Activated B cell treated with CpG ODN at 0.5 μM for 24 hours (primary cell): ENCODE measurements around the gene SLCO1B1. TPM values are rescaled to one million over a fixed set of nuclear protein-coding genes. Genes with fewer than 3 reads are reported as not detected.

Source experiments
- ATAC-seq: fragments of 200-7000 bp; cut with Tn5 transposase; one replicate; pipeline ENCODE4 v1.10.0; 2021; ENCODE audit warnings: low read depth, mild to moderate bottlenecking, moderate library complexity
- CTCF ChIA-PET: fragments of 350-600 bp; sonication (Branson Sonifier 250); formaldehyde crosslinking; loops from one replicate; lab custom pipeline; 2021; ENCODE audit warnings: antibody characterized with exemption; lab: Charles Lee
- POLR2A ChIA-PET: fragments of 350-600 bp; sonication (Branson Sonifier 250); formaldehyde crosslinking; loops from one replicate; lab custom pipeline; 2021; ENCODE audit warnings: antibody characterized with exemption; lab: Charles Lee
- DNase-seq: peaks from one replicate; pipeline ENCODE4 v3.0.0; 2022
- H3K27ac Mint-ChIP-seq: one replicate; pipeline ENCODE4 v1.8.0; 2020; ENCODE audit warnings: mixed read lengths
- H3K27me3 Mint-ChIP-seq: one replicate; pipeline ENCODE4 v1.8.0; 2021; ENCODE audit warnings: mixed read lengths
- H3K36me3 Mint-ChIP-seq: one replicate; pipeline ENCODE4 v1.8.0; 2021; ENCODE audit warnings: low read depth, mixed read lengths
- H3K4me1 Mint-ChIP-seq: one replicate; pipeline ENCODE4 v1.8.0; 2021; ENCODE audit warnings: mixed read lengths
- H3K4me3 Mint-ChIP-seq: one replicate; pipeline ENCODE4 v1.8.0; 2020; ENCODE audit warnings: mild to moderate bottlenecking, mixed read lengths
- H3K9me3 Mint-ChIP-seq: one replicate; pipeline ENCODE4 v1.8.0; 2020; ENCODE audit warnings: mixed read lengths
- intact Hi-C: fragments of 100-400 bp; cut with micrococcal nuclease; formaldehyde crosslinking; loops from one replicate; pipeline ENCODE4 v1.15.1; 2024
- total RNA-seq: library from RNA; stranded (reverse); gene quantifications from 2 replicates; pipeline ENCODE4 v1.2.3, GENCODE V29; 2022
- TF ChIP-seq, protein P1 (sequence below): fragments of 200-600 bp; IDR thresholded peaks from one replicate; pipeline ENCODE4 v1.8.0; 2022; ENCODE audit warnings: antibody characterized with exemption, mild to moderate bottlenecking

Gene SLCO1B1
- total RNA-seq, 1 donor from 2014 or later, result not detected

DNA sequence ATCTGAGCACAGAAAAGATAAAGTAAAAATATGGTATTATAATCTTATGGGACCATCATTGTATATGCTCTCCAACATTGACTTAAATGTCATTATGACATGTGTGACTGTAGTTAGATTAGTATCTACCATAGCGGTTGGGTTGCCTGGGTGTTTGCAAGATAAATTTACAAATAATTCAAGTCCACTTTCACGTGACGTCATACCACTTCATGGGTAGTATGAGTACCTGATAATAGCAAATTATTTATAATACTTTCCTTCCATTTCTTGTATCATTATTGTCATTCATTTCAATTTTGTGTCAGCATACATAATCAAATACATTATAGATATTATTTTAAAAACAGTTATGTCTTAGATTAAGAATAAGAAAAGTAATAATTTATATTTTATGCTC is 20.2 kb downstream of the SLCO1B1 start:
- H3K27ac Mint-ChIP-seq, result no peak overlapping the region
- CTCF ChIA-PET, result no interaction called here
- peaks cover 2% of the 10 kb centered on the region for H3K9me3 Mint-ChIP-seq
- POLR2A ChIA-PET, result no interaction called here
- H3K27me3 Mint-ChIP-seq, result no peaks in the 10 kb centered on the region
- DNase-seq, result no peak
- intact Hi-C loops, result no loop called here
- no peaks in the 10 kb centered on the region for H3K4me1 Mint-ChIP-seq
- TF ChIP-seq, protein P1, sequence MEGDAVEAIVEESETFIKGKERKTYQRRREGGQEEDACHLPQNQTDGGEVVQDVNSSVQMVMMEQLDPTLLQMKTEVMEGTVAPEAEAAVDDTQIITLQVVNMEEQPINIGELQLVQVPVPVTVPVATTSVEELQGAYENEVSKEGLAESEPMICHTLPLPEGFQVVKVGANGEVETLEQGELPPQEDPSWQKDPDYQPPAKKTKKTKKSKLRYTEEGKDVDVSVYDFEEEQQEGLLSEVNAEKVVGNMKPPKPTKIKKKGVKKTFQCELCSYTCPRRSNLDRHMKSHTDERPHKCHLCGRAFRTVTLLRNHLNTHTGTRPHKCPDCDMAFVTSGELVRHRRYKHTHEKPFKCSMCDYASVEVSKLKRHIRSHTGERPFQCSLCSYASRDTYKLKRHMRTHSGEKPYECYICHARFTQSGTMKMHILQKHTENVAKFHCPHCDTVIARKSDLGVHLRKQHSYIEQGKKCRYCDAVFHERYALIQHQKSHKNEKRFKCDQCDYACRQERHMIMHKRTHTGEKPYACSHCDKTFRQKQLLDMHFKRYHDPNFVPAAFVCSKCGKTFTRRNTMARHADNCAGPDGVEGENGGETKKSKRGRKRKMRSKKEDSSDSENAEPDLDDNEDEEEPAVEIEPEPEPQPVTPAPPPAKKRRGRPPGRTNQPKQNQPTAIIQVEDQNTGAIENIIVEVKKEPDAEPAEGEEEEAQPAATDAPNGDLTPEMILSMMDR, result no peak
- no peaks in the 10 kb centered on the region for H3K36me3 Mint-ChIP-seq
- no peak for ATAC-seq
- H3K4me3 Mint-ChIP-seq, result no peak overlapping the region

DNA sequence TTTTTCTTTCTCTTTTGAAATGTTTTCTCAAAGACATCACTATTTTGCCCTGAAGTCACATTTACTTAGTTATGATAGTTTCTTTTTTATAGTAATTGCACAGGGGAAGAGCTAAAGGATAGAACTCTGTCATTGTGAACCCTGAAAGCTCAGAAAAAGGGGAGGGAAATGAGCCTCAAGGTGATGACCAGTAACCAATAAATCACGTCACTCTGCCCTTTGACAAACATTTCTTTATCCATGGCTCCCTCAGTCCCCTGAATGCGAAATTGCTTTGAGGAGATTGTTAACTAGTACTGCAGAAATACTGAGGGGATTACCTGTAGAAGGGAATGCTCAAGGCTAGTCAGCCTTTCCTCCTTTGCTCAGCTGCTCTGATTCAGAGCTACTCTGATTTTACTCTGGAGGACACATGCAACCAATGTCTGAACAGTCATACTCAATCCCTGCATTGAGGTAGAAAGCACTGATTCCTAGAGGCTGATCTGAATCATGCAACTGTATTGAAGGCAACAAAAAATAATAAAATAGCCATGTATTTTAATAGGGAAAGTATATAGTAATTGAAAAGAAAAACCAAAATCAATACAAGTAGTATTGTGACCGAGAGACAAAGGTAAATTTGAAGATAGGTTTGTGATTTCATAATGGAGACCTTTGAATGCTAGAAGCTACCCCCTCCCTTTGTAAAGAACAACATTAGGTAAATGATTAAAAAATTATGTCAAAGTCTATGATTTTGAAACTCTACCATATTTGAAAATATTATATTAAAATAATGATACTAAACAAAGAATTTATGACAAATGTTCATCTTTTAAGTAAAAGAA is 24.7 kb downstream of the SLCO1B1 start:
- DNase-seq, result no peak
- no peaks in the 10 kb centered on the region for H3K4me1 Mint-ChIP-seq
- H3K4me3 Mint-ChIP-seq, result no peak overlapping the region
- no peaks in the 10 kb centered on the region for H3K27me3 Mint-ChIP-seq
- ChIA-PET CTCF (no interaction called here), POLR2A (no interaction called here)
- no peak overlapping the region for H3K27ac Mint-ChIP-seq
- TF ChIP-seq, protein P1, result no peak
- H3K9me3 Mint-ChIP-seq, result no peaks in the 10 kb centered on the region
- no peaks in the 10 kb centered on the region for H3K36me3 Mint-ChIP-seq
- no peak for ATAC-seq
- intact Hi-C loops, result no loop called here

DNA sequence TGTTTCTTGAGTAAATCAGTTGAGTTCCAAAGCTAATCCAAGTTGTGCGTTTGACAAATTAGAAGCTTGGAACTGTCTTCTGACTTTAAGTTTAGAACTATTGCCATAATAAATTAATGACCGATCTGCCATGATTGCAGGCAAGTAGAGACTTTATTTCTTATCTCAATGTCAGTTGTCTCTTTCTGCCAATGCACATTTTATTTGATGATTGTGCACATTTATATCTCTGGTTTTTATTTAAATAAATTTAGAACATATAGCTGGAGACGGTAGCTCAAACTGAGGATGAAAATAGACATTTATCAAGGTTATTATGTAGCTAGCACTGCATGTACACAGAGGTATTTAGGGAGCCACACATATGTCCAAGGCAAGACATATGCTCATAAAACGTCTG is 34.1 kb downstream of the SLCO1B1 start:
- intact Hi-C loops, result no loop called here
- ATAC-seq, result no peak
- ChIA-PET POLR2A (no interaction called here), CTCF (no interaction called here)
- Mint-ChIP-seq H3K36me3 (no peaks in the 10 kb centered on the region), H3K9me3 (peaks cover 14% of the 10 kb centered on the region), H3K27ac (no peak overlapping the region), H3K27me3 (no peaks in the 10 kb centered on the region), H3K4me1 (no peaks in the 10 kb centered on the region), H3K4me3 (no peak overlapping the region)
- DNase-seq, result no peak
- TF ChIP-seq, protein P1, result no peak

DNA sequence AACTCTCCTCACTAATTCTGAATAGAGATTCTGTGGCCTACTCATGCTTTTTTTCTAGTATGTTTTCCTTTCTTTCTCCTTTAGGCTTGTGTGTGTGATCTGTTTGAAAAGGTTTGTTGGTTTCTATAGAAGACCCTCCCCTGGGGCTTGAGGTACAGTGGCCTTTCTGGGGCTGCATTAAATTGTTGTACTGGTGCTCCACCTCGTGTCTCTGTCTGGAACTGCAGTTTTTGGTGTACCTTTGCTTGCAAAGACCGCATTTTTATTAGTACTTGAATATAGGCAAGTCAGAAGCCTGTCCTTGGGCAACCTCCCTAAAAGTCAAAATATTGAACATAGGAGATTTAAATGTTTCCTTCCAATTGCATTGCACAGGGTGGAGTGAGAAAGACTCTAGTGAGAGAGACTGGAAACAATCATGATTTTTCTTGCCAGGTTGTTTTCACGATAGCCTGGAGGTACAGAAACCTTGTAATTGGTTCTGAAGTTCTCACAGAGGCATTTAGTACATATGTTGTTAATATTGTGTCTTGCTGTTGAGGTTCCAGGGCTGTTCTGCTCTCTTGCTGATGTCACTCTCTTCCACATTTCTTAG is 39.0 kb downstream of the SLCO1B1 start:
- Mint-ChIP-seq H3K36me3 (no peaks in the 10 kb centered on the region), H3K9me3 (peaks cover 14% of the 10 kb centered on the region), H3K4me1 (no peaks in the 10 kb centered on the region), H3K4me3 (no peak overlapping the region), H3K27me3 (no peaks in the 10 kb centered on the region), H3K27ac (no peak overlapping the region)
- intact Hi-C loops, result no loop called here
- TF ChIP-seq, protein P1, result no peak
- ChIA-PET POLR2A (no interaction called here), CTCF (no interaction called here)
- DNase-seq (no peak), ATAC-seq (no peak)

DNA sequence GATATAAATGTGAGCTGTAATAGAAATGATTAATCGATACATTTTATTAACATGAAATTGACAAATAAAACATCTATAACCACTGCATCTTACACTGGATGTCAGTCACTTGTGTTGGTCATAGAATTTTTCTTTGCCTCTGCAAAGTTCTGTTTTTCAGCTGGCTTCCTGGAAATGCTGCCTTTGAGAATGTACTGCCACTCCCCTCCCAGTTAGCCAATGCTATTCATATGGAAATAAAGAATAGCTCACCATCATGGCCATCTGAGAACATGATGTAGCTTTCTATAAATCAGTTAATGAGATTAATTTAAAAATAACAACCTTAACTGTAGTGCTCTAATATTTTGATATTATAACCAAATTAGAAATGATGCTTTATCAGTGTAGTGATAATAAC is 41.1 kb downstream of the SLCO1B1 start:
- Mint-ChIP-seq H3K4me1 (no peaks in the 10 kb centered on the region), H3K27me3 (no peaks in the 10 kb centered on the region), H3K4me3 (no peak overlapping the region), H3K27ac (no peak overlapping the region), H3K36me3 (no peaks in the 10 kb centered on the region), H3K9me3 (peaks cover 14% of the 10 kb centered on the region)
- DNase-seq (no peak), ATAC-seq (no peak)
- TF ChIP-seq, protein P1, result no peak
- intact Hi-C loops, result no loop called here
- POLR2A ChIA-PET, result no interaction called here
- CTCF ChIA-PET, result no interaction called here
